GM19328 (cell line): ENCODE results near the gene CYBA.
"Not testable (repeated sequence)": the region's sequence is repeated elsewhere in the genome, so short reads cannot be mapped to it uniquely, and the experiment has no call there.

ENCODE experiments used
- ATAC-seq: cut with Tn5 transposase; IDR thresholded peaks from one replicate; pipeline ENCODE4 v1.9.1; 2021; ENCODE audit warnings: mild to moderate bottlenecking, moderate library complexity; ENCODE audit not compliant: unreplicated experiment

The CYBA gene

GRCh38 chr16:88614818-88615580, 35.9 kb downstream of the CYBA start:
- ATAC-seq: no peak

DNA sequence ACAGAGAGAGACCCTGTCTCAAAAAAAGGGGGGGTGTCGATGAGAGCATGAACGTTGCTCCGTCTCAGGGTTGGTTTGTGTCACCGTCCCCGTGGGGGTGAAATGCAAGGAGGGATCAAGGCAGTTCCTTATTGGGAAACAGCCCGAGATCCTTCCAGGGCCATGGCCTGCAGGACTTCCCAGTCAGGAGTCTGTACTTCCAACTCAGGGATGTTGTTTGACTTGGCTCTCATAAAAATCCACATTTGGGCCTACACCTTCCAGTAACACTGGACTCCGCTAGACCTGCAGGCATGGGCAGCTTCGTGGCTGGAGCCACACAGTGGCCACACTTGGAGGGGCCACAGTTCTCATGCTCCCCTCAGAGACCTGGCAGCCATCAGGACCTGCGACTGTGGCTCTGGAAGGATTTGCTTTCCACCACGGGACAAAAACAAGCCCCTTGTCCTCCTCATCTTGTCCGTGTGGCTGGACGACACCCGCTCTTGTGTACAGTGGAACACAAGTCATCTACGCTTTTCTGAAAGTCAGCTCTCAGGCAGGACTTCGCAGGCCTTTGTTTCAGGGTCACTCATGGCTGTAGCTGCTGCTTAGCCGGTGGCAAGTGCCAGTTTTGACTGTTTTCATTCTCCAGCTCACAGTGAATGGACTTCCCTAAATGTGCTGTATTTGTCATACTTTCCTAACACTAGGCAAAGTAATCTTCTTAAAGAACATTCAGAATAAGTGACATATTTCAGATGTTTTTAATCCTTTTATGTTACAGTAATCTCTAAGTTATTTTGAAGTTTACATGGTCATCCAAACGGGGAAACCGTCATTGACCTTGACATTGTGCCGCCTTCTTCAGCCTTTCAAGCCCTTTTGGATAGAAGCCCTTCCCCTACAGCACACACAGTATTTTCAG, 36.7 kb downstream of the CYBA start:
- no peak for ATAC-seq

- no peak for ATAC-seq
These were observed 37.6 kb downstream of the CYBA start for GRCh38 chr16:88613293-88613692.

GRCh38 chr16:88610909-88611812, 39.7 kb downstream of the CYBA start:
- no peak for ATAC-seq

GRCh38 chr16:88610080-88610479, 40.8 kb downstream of the CYBA start:
- no peak for ATAC-seq

DNA sequence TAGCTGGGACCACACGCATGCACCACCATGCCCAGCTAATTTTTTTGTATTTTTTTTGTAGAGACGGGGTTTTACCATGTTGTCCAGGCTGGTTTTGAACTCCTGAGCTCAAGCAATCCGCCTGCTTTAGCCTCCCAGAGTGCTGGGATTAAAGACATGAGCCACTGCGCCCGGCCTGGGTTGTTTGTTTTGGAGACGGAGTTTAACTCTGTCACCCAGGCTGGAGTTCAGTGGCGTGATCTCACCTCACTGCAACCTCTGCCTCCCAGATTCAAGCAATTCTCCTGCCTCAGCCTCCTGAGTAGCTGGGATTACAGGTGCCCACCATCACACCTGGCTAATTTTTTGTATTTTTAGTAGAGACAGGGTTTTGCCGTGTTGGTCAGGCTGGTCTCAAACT, 41.4 kb downstream of the CYBA start:
- not testable (repeated sequence) for ATAC-seq

GRCh38 chr16:88608076-88608475, 42.8 kb downstream of the CYBA start:
- ATAC-seq: no peak

- no peak for ATAC-seq
These were observed 44.6 kb downstream of the CYBA start for GRCh38 chr16:88606148-88606757.

DNA sequence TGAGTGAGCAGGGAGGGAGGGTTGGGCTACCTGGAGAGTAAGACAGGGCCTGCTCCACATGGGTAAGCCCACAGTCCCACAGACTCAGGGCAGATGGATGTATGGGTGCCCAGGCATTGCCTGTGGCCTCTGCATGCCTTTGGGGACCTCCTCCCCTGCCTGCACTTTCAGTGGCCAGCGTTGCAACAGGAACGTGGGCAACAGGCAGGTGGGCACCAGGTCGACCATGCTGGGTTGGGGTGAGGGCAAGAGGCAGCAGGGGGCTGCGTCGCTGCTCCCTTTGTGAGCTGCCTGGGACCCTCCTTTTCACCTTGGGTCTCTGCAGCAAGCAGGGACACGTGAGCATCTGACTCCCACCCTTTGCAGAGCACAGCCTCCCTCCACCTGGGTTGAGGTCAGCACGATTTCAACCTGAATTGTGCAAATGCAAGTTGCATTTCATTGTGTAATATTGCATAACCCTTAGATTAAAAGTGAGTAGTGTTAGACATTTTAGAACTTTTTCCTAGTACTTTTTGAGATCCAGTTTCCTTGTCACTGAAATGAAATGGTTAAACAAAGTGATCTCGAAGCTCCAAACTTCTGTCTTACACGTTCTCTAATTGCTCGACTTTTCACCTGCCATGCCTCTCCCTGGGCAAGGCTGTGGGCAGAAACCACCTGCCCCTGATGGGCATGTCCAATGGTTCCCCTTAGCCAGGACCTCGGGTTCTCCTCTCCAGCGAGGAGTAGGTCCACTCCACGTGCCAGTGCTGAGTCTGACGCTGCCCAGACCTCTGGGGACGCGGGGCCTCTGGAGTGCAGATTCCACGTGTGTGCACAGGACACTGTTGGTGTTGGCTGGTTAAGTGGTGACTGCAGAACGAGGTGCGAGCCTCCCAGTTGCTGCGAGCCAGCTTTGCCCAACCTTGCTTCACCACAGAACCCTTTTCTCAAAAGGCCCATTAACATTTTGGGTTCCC, 45.4 kb downstream of the CYBA start:
- ATAC-seq: no peak

GRCh38 chr16:88602091-88602490, 48.8 kb downstream of the CYBA start:
- ATAC-seq: no peak

- no peak for ATAC-seq
These were observed 49.4 kb downstream of the CYBA start for GRCh38 chr16:88601313-88602036.

GRCh38 chr16:88600539-88600896, 50.3 kb downstream of the CYBA start:
- no peak for ATAC-seq

- ATAC-seq: no peak
These were observed 50.9 kb downstream of the CYBA start for GRCh38 chr16:88599825-88600538.

DNA sequence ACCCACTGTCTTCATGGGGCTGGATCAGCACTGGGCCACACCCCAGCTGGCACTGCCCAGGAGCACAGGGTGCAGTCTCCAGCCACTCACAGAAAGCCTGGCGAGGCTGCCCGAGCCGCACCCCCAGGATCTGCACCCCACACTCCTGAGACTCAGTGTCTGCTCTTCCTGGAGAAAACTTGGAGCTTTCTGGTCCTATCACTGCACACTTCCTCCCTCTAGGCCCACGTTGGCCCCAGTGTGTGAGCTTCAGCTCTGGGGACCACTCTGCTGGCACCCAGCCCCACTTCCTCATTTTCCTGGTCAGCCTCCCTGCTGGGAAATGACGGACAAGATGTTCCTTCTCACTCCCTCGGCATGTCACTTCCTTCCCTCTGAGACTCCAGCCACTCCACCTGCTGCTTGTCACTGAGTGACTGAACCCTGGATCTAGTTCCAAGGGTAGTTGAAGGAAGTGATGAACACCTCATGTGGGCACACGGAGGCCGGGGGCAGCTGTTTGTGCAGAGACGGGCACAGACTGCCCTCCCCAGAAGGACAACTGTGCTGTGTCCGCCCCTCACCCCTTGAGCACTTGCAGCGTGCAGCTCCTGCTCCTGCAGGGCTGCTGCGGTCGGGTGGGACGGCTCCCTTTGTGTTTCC, 51.6 kb downstream of the CYBA start:
- no peak for ATAC-seq

- ATAC-seq: no peak
These were observed 52.9 kb downstream of the CYBA start for GRCh38 chr16:88597856-88598491.

GRCh38 chr16:88596483-88596882, 54.4 kb downstream of the CYBA start:
- ATAC-seq: no peak

DNA sequence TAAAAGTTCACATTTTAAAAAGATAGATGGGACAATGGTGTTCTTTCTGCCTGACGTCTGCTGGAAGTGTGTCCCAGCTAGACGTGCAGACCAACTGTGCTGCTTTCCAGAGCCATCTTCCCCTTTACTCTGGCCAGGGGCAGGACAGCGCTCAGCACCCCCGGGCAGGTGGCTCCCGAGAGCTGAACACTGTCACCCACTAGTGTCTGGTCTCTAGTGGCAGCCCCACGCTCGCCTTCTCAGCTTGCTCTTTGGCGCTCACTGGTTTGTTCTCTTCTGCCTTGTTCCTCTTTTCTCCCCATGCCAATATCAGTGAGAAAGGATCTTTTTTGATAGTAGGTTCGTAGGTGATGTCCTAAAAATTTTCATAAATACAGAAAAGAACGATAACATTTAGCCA, 54.9 kb downstream of the CYBA start:
- no peak for ATAC-seq
